Stimulated activated CD4-positive, alpha-beta T cell treated with anti-CD3 and anti-CD28 coated beads, Interleukin-12 subunit alpha, Interleukin-12 subunit beta, amount 100 ng/mL, for 48 hours (primary cell): ENCODE data around the gene SLC25A44.
A peak's percentile ranks its signal among the peaks of the same experiment; 100 is the strongest.

Source experiments
- DNase-seq, 3 donors: peaks; one replicate each; pipeline ENCODE4 v3.0.0-alpha.2; 2020; ENCODE audit warnings: low read depth in 2 of 3, low spot score in 1 of 3

Gene SLC25A44, protein sequence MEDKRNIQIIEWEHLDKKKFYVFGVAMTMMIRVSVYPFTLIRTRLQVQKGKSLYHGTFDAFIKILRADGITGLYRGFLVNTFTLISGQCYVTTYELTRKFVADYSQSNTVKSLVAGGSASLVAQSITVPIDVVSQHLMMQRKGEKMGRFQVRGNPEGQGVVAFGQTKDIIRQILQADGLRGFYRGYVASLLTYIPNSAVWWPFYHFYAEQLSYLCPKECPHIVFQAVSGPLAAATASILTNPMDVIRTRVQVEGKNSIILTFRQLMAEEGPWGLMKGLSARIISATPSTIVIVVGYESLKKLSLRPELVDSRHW

DNA sequence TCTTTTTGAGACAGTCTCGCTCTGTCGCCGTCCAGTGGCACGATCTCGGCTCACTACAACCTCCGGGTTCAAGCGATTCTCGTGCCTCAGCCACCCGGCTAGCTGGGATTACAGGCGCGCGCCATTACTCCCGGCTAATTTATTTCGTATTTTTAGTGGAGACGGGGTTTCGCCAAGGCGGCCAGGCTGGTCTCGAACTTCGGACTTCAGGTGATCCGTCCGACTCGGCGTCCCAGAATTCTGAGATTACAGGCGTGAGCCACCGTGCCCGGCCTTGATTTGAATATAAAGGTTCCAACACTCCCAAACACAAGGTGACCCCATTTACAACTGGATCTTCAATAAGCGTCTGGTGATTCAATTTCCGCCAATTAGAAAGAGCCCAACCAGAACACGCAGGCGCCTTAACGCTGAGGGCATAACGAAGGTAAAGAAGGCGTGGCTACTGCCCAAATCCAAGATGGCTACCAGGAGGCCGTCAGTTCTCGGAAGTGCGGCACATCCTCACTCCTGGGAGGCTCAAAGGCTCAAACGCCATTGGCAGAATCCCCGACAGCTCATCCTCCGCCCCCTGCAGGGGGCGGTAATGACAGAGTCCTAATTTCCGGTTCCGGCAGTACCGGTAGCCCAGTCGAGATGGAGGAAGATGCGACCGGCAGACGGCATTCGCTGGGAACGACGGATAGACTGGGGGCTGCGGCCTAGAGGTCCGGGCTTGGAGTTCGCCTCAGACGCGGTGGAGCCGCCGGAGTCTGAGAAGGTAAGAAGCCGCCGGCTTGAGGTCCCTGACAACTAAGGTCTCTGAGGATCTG lies at the start of gene SLC25A44:
Gene SLC25A44 (plus strand): TSS at position 617 of the 812 bp plus-strand sequence. CDS start 5,744 bp downstream, outside the sequence.
- peak; percentile 94 to 96 (median 95) for DNase-seq

DNA sequence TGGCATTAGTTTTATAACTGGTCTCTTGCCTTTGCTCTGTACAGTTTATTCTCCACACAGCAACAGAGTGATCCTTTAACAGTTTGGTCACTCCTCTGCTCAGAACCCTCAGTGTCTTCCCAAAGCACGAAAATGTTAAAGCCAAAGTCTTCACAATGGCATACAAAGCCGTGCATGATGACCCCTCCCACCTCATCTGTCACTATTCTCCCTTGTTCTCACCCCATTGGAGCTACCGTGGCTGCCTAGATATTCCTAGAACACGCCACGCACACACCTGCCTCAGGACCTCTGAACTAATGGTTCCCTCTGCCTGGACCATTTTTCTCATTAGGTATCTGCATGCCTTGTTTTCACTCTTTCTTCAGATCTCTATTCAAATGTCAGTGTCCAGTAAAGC lies 49.2 kb upstream of the SLC25A44 start:
- no peak for DNase-seq

DNA sequence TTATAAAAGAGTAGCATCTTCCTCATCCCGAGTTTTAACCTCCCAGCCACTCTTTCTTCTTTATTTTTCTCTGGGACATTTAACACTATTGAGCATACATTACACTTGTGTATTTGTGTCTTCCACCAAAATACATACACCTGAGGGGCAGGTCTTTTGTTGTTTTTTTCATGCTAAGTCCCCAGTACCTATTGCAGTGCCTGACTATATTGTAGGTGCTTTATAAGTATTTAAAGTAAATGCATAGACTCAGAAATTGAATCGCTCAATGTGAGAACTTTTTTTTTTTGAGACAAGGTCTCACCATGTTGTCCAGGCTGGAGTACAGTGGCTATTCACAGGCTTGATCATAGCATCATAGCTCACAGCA lies 48.3 kb upstream of the SLC25A44 start:
- no peak for DNase-seq

DNA sequence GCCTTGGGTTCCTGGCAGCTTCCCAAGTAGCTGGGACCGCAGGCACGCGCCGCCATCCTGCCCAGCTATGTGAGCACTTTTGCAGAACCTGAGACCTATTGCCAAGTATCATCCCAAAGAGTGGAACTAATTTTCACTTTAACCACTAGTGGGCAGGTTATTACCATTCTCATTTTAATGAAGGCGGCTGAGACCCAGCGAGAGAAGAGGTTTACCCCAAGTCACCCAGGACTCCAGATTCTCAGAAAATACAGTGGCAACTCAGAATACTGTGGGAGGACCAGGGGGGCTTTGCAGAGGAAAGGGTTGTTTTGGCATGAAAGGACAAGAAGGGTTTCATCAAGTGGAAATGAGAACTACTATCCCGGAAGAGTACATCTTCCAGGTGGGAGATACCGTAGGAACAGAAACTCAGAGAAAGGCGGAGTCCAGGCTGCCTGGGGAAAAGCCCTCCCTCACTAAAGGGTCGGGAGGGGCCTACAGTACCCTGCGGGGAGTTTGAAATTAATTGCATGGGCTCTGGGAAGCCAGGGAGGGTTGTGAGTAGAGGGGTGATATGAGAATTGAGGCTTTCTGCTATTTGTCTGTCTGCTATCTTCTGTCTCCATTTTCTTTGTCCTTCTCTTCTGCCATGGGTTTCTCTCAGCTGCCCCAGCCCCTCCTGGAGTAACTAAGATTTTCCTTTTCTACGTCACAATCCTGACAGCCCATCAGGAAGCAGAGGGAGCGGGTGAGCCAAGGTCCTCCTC lies 47.7 kb upstream of the SLC25A44 start:
- DNase-seq, result no peak

DNA sequence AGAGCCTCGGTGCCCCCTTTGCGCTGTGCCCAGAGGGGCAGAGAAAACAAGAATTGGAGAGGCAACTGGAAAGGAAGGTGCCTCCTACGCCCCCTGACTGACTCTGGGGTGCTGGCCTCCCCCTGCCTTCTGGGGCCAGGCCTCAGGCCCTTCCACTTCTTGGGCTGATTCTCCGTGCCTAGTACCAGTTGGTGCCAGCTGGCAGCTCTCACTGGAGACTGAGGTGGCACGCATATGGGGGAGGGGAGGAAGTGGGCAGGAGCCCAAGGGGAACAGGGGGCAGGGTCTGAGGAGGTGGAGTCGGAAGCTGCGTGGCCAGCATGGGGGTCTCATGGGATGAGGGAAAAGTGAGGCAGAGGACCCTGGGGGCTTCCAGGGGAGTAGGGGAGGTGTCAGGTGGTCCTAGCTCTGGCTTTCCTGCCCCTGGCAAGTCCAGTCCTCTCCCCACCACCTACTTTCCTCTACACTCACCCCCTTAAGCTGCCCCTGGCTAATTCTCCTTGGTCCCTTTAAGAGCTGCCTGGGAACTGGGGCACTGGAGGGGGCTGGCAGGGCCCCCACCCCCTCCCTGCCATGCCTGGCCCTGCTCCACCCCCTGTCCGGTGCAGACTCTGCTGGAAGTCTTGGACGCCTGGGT lies 47.0 kb upstream of the SLC25A44 start:
- DNase-seq, result no peak

DNA sequence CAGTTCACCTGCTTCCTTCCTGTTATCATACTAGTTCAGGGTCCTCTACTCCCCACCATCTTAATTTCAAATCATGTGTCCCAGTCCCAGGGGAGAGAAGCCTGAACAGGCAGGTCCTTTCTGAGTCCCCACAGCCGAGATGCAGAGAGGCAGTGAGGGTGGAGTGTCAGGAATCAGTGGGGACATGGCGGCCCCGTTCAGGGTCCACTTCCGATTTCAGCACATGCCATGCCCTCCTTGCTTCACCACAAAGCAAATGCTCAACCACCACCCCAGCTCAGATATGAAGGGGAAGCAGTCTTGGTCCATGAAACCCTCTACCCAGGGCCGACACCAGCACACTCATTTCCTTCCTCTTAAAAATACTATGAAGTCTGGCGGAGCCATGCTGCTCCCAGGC lies 45.7 kb upstream of the SLC25A44 start:
- no peak for DNase-seq

DNA sequence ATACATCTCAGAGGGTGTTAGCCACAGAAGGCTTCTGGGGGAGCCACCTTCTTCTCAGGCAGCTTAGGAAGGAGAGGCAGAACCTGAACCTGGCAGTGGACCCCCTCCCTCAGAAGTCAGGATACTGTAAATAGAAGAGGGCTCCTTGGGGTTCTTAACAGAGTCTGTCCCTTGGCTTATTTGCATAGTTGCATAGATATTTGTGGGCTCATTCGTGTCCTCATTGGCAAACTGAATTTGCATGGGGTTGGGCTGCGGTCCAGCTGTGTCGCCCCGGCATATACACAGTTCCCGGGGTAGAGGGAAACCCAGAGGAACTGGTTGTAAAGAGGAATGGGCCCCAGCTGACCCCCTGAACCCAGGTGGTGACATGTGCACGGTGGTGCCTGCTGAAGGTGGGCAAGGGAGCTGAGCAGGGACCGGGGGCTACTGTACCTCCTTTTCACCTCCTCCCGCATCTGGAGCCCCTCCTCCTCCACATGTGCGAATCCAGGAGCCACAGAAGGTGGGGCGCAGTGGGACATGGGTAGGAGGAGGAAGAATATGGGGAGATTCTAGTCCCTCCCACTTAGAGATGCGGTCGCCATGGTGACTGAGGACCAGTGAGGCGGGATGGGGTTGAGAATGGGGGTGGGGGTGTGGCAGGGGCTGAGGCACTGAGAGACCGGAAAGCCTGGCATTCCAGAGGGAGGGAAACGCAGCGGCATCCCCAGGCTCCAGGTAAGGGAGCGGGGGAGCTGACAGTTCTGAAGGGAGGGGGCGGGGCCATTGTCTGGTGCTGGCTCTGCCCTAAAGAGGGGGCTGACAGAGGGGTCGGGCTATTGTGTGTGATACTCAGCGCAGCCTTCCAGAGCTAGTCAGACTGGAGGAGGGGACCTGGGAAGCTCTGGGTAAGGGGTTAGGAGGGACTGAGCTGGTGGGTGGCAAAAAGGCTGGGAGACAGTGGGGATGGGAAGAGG lies 44.3 kb upstream of the SLC25A44 start:
- no peak for DNase-seq

DNA sequence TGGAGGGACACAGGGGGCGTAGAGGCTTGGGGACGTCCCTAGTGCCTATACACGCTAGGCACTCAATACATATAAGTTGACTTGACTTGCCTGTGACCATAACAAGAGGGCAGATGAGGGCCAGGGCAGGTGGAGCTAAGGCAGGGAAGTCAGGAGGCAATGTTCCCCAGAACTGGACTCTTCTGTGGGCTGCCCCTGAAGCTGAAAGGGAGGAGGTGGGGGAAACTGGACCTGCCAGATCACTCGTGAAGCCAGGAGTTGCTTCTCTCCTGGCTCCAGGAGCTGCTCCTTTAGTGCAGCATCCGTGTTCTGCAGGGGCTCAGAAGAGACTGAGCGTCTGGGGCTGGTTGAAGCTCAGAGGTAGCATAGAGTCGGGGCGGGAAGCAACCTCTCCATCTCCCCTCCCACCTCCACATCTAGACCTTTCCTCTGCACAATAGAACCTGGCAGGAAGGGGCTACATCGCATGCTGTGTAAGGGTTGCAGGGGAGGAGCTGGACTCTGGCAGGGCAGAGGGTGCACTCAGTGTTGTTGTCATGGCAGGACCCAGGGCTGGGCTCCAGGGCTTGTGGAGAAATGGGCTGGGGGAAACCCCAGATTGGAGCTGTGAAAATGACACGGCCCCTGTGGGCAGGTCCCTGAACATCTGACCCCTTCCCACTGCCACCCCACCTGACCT lies 43.4 kb upstream of the SLC25A44 start:
- DNase-seq, result no peak

DNA sequence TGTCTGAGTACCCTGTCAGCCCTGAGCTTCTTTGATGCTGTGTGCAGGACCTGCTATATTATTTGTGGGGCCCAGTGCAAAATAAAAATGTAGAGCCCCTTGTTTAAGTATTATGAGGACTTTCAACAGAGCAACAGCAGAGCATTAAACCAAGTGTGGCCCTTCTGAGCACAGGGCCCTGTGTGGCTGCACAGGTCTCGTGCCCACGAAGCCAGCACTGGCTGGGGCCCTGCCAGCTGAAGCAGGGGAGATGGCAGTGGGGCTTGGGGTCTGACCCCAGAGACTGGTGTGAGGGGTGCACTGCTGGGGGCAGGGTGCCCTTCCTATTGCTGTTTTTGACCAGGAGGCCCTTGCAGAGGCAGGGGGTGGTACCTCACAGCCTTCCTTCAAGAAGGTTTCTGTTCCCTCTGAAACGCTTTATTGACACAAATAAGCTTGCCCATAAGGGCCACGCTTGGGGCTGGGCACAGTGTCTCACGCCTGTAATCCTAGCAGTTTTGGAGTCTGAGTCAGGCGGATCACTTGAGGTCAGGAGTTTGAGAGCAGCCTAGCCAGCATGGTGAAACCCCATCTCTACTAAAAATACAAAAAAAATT lies 42.7 kb upstream of the SLC25A44 start:
- DNase-seq, result no peak

DNA sequence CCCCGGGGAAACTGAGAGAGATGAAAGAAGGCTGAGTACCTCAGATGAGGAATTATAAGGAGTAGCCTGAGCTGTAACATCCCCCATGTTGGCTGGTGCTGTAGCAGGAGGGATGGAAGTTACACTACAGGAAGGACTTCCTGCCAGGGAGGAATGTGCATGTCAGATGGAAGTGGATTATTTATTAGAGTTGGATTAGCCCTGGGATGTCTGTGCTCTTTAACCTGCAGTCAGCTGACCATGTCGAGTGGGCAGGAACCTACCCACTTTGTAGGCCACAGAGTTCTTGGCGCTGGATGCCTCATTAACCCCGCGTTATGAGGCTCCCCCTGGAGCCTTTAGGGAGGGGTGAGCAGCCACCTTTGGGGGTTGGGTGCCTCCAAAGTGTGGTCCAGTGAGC lies 41.3 kb upstream of the SLC25A44 start:
- no peak for DNase-seq

DNA sequence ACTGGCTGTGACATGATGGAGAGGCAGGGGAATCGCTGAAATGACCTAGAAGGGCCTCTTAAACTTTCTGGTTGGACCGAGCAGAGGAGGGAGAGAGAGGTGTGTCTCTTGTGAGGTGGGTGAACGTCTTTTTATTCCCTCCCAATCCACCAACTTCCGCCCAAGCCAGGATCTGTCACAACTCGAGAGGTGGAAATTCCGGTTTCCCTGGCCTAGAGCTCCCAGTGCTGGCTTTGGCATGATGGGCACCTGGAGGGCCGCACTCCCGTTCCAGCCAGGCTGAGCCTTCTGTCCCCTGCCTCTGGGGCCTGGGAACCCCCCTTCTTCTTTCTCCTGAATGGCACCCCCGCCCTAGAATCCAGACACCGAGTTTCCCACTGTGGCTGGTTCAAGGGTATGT lies 40.5 kb upstream of the SLC25A44 start, which contains the start of gene SEMA4A:
Gene SEMA4A (plus strand): TSS at position 224 of the 400 bp plus-strand sequence. CDS start 994 bp downstream, outside the sequence.
- DNase-seq, result no peak

DNA sequence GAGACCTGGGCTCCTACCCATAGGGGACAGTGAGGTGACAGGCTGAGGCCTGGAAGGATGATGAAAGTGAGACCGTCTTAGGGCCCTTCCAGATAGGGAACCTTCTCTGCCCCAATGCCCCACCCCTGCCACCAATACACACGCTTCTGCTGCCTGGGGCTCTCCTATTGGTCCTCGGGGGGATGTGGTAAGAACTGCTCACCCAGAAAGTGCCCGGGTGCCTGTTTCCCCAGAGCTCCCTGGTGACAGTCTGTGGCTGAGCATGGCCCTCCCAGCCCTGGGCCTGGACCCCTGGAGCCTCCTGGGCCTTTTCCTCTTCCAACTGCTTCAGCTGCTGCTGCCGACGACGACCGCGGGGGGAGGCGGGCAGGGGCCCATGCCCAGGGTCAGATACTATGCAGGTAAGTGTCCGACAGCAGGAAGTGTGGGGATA lies 39.6 kb upstream of the SLC25A44 start:
- DNase-seq, result peak; percentile 43 to 65 (median 45)

DNA sequence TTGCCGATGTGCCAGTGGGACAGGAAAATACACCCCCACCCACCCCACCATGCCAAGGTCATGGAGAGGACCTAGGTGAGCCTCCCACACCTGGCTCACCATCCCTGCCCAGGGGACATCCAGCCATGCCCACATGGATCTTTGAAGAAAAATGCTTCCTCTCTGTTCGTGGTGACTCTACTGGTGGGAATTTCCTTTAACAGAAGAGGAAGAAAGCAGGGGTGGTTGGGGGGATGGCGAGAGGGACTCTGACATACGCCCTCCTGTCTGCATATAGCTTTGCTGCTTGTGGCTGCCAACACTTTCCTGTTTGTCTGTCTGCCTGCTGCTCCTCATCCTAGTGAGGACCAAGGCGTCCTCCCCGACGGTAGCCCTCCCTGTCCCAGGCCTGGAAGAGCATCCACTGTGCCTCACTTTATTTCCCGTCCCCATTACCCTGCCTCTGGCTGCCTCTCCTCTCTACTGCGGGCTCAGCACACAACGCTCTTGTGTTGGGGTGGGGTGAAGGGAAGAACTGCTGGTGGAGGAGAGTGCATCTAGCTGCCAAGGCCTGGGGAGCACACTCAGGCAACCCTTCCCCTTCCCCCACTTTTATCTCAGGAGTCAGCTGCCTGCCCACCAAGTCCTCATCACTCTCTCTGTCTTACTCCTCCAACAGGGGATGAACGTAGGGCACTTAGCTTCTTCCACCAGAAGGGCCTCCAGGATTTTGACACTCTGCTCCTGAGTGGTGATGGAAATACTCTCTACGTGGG lies 38.0 kb upstream of the SLC25A44 start:
- DNase-seq, result no peak

DNA sequence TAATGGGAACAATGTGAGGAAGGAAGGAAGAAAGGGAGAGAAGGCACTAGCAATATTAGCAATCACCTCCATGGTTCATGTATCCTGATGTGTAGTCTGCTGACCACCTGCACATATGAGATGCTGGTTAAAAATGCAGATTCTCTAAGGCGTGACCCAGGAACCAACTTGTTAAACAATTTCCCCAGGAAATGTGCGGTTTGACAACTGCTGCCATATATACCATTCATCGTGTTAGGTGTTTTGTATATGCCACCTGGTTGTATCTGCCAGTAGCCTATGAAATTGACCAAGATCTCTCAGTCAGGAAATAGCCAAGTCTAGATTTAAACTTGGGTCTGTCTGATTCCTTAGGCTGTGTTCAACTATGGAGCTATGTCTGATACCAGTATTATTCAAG lies 36.4 kb upstream of the SLC25A44 start:
- DNase-seq, result no peak

DNA sequence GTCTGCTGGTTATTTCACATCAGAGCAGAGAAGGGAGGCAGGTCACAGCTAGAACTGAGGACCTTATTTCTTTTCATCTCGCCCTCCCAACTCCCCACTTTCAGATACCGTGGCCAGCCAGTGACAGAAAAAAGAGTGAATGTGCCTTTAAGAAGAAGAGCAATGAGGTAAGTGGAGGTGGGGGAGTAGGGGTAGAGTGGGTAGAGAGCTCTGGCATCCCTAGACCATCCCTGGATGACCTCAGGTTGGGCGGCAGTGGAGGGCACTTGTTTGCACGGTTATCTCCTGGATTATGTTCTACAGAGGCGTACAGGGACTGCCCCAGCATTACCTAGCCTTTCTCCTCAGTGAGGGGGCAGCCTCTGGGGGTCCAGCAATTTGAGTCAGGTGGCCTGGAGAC lies 35.9 kb upstream of the SLC25A44 start:
- no peak for DNase-seq

DNA sequence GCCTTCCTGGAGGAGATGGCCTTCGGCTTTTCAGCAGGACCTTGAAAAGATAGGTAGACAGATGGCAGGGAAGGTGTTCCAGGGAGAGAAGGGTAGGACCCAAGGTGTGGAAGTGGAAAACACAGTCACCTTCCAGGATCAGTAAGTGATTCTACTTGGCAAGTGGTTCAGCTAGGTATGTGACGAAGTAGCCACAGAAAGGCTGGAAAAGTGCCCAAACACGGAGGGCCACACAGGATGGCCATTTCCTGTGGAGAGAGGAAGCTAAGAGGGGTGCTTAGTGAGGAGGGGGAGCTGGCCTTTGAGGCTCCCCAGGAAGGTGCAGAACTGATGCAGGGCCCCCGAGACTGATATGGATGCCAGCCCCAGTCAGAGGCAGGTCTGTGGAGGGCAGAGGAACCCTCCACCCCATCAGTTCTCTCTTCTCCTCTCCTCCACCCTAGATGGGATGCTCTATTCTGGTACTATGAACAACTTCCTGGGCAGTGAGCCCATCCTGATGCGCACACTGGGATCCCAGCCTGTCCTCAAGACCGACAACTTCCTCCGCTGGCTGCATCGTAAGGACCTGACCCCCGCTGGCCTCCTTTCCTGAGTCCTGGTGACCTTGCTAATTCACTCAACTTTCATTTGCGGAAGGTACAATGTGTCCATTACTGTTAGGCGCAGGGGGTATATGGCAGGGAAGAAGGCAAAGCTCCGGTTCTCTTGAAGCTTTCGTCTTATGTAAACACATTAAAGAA lies 33.7 kb upstream of the SLC25A44 start:
- DNase-seq, result no peak

DNA sequence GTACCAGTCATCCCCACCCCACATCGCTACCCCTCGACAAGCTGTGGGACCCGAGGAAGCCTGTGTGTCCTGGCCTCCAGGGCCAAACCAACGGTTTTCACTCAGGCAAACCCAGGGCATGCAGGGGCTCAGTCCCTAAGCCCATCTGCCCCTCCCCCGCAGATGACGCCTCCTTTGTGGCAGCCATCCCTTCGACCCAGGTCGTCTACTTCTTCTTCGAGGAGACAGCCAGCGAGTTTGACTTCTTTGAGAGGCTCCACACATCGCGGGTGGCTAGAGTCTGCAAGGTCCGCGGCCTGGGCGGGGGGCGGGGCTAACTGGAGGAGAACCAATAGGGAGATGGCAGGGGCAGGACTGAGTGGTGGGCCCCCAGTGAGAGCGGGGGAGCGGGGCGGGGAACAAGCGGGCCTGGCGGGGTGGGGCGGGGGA lies 33.1 kb upstream of the SLC25A44 start:
- DNase-seq, result peak; percentile 68 to 75 (median 72)
